GM12801 (cell line): ENCODE results near the gene UBD.

Source experiments
- TF ChIP-seq, protein P1 (sequence below): IDR thresholded peaks from one replicate; pipeline ENCODE4 v1.5.1; 2011; ENCODE audit warnings: control low read depth; ENCODE audit not compliant: insufficient read length; ENCODE audit errors: extremely low read depth

Gene UBD

DNA sequence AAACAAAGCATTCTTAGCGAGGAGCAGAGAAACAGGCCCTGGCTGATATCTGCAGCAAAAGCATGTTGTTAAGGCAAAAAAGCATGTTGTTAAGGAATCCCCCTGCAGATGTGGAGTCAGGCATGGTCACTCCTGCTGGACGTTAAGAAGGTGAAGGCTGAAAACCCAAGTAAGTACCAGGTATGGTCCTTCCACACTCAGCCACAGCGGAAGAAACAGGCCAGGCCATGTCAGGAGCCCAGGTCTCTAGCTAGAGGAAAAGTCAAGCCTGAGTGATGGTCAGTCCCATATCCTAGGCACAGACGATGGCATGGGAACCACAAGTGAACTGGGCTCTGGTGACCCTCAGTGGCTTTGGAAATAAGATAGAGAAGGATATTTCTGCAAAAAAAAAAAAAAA lies 39.3 kb downstream of the UBD start:
- TF ChIP-seq, protein P1, sequence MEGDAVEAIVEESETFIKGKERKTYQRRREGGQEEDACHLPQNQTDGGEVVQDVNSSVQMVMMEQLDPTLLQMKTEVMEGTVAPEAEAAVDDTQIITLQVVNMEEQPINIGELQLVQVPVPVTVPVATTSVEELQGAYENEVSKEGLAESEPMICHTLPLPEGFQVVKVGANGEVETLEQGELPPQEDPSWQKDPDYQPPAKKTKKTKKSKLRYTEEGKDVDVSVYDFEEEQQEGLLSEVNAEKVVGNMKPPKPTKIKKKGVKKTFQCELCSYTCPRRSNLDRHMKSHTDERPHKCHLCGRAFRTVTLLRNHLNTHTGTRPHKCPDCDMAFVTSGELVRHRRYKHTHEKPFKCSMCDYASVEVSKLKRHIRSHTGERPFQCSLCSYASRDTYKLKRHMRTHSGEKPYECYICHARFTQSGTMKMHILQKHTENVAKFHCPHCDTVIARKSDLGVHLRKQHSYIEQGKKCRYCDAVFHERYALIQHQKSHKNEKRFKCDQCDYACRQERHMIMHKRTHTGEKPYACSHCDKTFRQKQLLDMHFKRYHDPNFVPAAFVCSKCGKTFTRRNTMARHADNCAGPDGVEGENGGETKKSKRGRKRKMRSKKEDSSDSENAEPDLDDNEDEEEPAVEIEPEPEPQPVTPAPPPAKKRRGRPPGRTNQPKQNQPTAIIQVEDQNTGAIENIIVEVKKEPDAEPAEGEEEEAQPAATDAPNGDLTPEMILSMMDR, result no peak

DNA sequence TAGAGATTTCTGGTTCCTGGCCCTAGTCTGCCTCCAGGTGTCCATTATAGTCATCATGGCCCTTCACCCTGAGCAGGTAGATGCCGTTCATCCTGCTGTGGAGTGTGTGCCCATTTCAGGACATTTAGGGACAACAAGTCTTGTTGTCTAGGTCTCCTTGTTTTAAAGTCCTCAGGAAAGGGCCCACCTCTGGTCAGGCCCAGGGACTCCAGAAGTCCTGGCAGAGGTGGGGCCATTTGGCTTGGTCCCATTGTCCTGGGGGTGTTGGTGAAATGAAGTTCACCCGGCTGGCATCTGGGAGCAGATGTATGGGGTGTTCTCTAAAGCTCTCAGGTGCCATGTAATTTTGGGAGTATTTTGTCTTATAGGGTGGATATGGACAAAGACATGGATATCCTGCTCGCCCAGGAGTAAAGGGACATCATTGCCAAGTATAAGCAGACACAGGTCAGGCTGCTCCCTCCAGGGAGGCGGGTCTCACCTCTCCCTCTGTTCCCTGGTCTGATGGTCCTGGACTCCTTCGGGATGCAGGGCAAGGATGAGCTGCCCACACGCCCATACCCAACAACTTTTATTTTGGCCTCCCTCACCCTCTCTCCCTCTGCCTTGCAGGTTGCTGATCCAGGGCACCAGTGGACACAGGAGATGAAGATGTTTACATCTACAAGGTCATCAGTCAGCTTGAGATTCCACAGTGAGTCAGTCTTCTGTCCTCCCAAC lies 40.1 kb downstream of the UBD start:
- TF ChIP-seq, protein P1, result no peak

DNA sequence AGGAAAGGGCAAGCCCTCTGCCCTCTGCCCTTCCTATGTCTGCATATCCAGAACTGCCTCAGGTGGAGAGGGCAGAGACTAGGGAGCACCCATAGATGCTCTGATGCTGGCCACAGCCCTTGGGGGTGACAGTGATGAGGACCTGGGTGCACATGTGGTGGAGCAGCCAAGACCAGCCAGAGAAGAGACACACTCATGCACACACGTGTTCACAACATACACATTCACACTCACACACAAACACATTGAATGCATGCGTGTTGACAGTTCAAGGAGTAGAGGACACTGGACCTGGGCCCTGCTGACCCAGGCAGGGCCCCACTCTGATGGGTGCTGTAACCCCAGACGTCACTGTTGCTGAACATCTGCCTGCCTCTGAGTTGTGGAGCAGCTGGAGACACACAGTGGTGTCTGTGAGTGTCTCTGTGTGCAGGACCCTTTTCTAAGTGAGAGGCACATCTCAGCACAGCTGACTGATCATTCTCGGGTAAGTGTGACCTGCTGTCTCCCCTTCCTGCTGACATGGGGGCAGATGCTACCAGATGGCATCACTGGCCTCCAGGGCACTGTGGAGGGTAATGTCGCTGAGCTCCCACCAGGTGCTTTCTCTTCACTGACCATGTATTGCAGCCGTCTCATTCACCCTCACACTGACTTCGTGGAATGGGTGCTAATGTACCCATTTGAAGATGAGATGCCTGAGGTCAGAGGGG lies 41.6 kb downstream of the UBD start:
- TF ChIP-seq, protein P1, result no peak

DNA sequence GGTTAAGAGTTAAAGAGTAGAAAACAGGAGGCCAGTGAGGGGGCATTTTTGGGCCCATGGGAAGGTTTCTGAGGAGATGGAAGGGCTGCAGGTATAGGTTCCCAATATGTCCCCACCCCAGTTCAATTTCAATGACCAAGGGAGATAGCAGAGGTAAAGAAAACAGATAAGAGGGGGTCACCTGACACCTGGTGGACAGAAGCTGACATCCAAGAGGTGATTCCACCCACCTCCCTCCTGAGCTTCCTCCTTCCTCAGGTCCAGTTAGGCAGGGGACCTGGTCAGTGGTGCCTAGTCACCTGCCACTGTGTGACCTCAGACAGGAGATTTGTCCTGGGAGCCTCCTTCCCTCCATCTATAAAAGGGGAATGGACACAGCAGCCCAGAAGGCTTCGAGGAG lies 42.3 kb downstream of the UBD start:
- TF ChIP-seq, protein P1, result no peak

DNA sequence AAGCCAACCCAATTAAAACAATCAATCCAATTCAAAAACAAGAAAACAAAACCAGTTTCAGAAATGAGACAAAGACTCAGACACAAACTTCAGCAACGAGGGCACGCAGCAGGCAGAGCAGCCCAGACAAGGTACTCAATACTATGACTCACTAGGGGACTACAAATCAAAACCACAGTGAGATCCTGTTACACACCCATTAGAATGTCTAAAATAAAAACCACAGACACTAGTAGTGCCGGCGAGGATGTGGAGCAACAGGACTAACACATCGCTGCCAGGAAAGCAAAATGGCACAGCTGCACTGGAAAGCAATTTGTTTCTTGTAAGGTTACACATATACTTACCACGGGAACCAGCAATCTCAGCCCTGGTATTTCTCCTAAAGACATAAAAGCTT lies 43.4 kb downstream of the UBD start:
- TF ChIP-seq, protein P1, result no peak

DNA sequence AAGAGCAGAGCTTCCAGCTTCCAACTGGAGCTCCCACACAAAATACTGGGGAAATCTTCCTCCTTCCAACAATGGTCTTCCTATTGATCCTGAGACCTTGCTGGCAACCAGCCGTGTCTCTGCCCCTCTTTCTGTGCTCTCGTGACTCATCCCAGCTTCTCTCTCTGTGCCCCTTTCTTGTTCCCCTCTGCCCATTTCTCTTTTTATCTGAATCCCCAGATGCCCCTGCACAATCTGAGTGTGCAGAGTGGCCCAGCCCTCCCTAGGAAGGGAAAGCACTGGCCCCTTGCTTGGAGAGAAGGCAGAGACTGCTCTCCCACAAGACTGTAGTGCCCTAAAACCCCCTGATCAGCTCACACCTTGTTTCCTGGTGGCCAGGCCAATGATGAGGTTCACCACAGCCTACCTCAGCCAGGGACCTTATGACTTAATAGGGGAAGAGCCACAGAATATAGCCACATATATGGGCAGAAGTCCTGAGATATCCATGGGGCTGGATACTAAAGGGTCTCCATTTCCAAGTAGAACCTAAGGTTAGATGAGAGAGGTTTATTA lies 48.7 kb downstream of the UBD start:
- TF ChIP-seq, protein P1, result no peak

DNA sequence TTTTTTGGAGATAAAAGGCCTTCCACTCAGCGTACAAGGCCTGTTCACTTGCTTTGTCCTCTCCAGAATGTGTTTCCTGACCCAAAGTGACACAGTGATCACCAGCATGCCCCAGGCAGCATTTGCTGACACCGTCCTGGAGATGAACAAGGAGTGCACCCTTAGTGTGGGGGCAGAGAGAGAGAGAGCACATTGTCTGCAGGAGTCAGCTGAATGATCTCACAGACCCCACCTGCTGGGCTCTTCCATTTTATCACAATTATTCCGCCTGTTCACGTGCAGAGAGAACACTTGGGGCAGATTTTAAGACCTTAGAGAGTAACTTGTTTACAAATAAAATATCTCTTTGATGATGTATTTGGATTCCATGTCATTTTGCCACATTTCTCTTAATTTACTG lies 49.3 kb downstream of the UBD start:
- TF ChIP-seq, protein P1, result no peak
